Measurements from ENCODE around the gene SLC16A11. TPM values are rescaled to one million over a fixed set of nuclear protein-coding genes. Genes with fewer than 3 reads are reported as not detected.

Gene SLC16A11
- total and polyA plus RNA-seq, 2 of the 4 experiments (the other 2 are of a cell fraction) = not detected

DNA sequence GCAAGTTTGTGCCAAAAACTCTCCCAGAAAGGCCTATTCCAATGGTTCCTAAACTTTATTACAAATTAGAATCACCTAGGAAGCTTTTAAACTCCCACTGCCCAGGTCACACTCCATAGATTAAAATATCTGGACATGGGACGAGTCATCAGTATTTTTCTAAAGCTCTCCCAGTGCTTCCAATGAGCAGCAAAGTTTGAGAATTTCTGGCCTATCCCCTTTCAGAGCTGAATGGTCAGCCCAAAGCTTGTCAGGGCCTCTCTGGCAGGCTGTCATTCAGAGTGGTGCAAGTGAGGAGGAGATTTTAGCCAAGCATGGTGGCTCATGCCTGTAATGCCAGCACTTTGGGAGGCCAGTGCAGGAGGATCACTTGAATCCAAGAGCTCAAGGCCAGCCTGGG is 18.6 kb downstream of the SLC16A11 start:
- H3K9me3 ChIP-seq (ENCODE audit: control insufficient read depth, insufficient read depth, low read length) = no peaks in the 10 kb centered on the region
- WGBS, 2 experiments (ENCODE audit: extremely low coverage in 2 of 2, insufficient read length in 1 of 2) = no CpG with 5 or more reads among the region's 1 CpG
- peaks cover under 1% of the 10 kb centered on the region; the same call in 1 of the 2 replicates for H3K4me1 ChIP-seq (ENCODE audit: control insufficient read depth, insufficient read depth, low read length)
- in situ Hi-C loops (cut with MboI; ENCODE audit: low sequenced_read_pairs) = no loop called here
- ChIA-PET CTCF (no interaction called here), POLR2A (ENCODE audit: unreplicated experiment) (no interaction called here)
- TF ChIP-seq, protein P1, sequence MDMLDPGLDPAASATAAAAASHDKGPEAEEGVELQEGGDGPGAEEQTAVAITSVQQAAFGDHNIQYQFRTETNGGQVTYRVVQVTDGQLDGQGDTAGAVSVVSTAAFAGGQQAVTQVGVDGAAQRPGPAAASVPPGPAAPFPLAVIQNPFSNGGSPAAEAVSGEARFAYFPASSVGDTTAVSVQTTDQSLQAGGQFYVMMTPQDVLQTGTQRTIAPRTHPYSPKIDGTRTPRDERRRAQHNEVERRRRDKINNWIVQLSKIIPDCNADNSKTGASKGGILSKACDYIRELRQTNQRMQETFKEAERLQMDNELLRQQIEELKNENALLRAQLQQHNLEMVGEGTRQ (IDR thresholded peaks at IDR 0.05; ENCODE audit: low read depth, low read length) = no peak
- no peak for TF ChIP-seq RCOR1 (IDR thresholded peaks at IDR 0.05; ENCODE audit: insufficient replicate concordance, low read length)
- TF ChIP-seq FOS (IDR thresholded peaks at IDR 0.05; ENCODE audit: low read depth, low read length) = no peak
- TF ChIP-seq, protein P2, sequence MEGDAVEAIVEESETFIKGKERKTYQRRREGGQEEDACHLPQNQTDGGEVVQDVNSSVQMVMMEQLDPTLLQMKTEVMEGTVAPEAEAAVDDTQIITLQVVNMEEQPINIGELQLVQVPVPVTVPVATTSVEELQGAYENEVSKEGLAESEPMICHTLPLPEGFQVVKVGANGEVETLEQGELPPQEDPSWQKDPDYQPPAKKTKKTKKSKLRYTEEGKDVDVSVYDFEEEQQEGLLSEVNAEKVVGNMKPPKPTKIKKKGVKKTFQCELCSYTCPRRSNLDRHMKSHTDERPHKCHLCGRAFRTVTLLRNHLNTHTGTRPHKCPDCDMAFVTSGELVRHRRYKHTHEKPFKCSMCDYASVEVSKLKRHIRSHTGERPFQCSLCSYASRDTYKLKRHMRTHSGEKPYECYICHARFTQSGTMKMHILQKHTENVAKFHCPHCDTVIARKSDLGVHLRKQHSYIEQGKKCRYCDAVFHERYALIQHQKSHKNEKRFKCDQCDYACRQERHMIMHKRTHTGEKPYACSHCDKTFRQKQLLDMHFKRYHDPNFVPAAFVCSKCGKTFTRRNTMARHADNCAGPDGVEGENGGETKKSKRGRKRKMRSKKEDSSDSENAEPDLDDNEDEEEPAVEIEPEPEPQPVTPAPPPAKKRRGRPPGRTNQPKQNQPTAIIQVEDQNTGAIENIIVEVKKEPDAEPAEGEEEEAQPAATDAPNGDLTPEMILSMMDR (conservative IDR thresholded peaks at IDR 0.05; ENCODE audit: low read depth, low read length) = no peak
- no peak for TF ChIP-seq POLR2A (IDR thresholded peaks at IDR 0.05; ENCODE audit: low read depth, low read length)
- no peak for TF ChIP-seq MAFK (IDR thresholded peaks at IDR 0.05; ENCODE audit: low read depth, low read length)
- no peak for TF ChIP-seq RAD21 (IDR thresholded peaks at IDR 0.05; ENCODE audit: low read length)
- no peak for TF ChIP-seq RFX5 (IDR thresholded peaks at IDR 0.05; ENCODE audit: low read depth, low read length)
- TF ChIP-seq, protein P3, sequence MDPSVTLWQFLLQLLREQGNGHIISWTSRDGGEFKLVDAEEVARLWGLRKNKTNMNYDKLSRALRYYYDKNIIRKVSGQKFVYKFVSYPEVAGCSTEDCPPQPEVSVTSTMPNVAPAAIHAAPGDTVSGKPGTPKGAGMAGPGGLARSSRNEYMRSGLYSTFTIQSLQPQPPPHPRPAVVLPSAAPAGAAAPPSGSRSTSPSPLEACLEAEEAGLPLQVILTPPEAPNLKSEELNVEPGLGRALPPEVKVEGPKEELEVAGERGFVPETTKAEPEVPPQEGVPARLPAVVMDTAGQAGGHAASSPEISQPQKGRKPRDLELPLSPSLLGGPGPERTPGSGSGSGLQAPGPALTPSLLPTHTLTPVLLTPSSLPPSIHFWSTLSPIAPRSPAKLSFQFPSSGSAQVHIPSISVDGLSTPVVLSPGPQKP (IDR thresholded peaks at IDR 0.05; ENCODE audit: borderline replicate concordance, low read depth, low read length) = no peak
- no peak for TF ChIP-seq BHLHE40 (IDR thresholded peaks at IDR 0.05; ENCODE audit: low read depth, low read length)
- no peak for TF ChIP-seq CHD1 (IDR thresholded peaks at IDR 0.05; ENCODE audit: low read depth, low read length)
- no peak for TF ChIP-seq MAZ (IDR thresholded peaks at IDR 0.05; ENCODE audit: borderline replicate concordance, low read depth, low read length)
- no peak for TF ChIP-seq SMC3 (IDR thresholded peaks at IDR 0.05; ENCODE audit: low read depth, low read length)
- no peak for TF ChIP-seq MXI1 (IDR thresholded peaks at IDR 0.05; ENCODE audit: borderline replicate concordance, low read depth, low read length)
- no peak for TF ChIP-seq CEBPB (IDR thresholded peaks at IDR 0.05; ENCODE audit: low read depth, low read length)
- TF ChIP-seq NFE2L2 (IDR thresholded peaks at IDR 0.05; ENCODE audit: low read depth, low read length) = no peak
- H3K4me3 ChIP-seq (ENCODE audit: insufficient read depth, low read depth, low read length) = no peak overlapping the region
- no peaks in the 10 kb centered on the region for H3K79me1 ChIP-seq (ENCODE audit: low read depth in 1 of 2, low read length in 2 of 2)
- no peak overlapping the region for H4K5ac ChIP-seq (ENCODE audit: low read depth, low read length)
- no peaks in the 10 kb centered on the region for H3K36me3 ChIP-seq (ENCODE audit: control insufficient read depth, insufficient read depth, low read length)
- no peak overlapping the region for H2AK9ac ChIP-seq (replicated peaks; ENCODE audit: low read depth, low read length, poor library complexity)
- no peak overlapping the region for H2BK20ac ChIP-seq (ENCODE audit: low read depth, low read length)
- no peak overlapping the region for H3K4me2 ChIP-seq (ENCODE audit: low read depth, low read length)
- no peak overlapping the region for H4K91ac ChIP-seq (ENCODE audit: insufficient read depth, low read depth, low read length)
- ATAC-seq (ENCODE audit: low read depth) = no peak
- intact Hi-C loops (cut with micrococcal nuclease) = no loop called here
- no peak overlapping the region for H3K14ac ChIP-seq (replicated peaks; ENCODE audit: low read depth, low read length)
- DNase-seq = no peak
- H3K27ac ChIP-seq (ENCODE audit: insufficient read depth, low read length) = no peak overlapping the region
- no peak overlapping the region for H4K8ac ChIP-seq (ENCODE audit: low read depth in 2 of 2, low read length in 2 of 2)
- H3K27me3 ChIP-seq (ENCODE audit: control insufficient read depth, insufficient read depth, low read length) = peaks cover 17% of the 10 kb centered on the region; the same call in 1 of the 2 replicates
- BruUV-seq (replicated peaks) = no TSS peak
- H3K23ac ChIP-seq (ENCODE audit: low read depth, low read length) = no peak overlapping the region
- no peak overlapping the region for H3K56ac ChIP-seq (ENCODE audit: extremely low read depth, insufficient read depth, low read length)
- H2AFZ ChIP-seq (replicated peaks; ENCODE audit: low read length, poor library complexity) = peak overlapping the region; percentile 62
- H2AK5ac ChIP-seq (ENCODE audit: low read depth, low read length) = no peak overlapping the region
- no peak overlapping the region for H2BK5ac ChIP-seq (ENCODE audit: low read depth, low read length, poor library complexity, severe bottlenecking)
- H2BK120ac ChIP-seq (ENCODE audit: low read depth, low read length) = no peak overlapping the region
- H3K9me1 ChIP-seq (ENCODE audit: insufficient read depth, low read length) = no peaks in the 10 kb centered on the region
- H2BK15ac ChIP-seq (ENCODE audit: low read depth, low read length) = no peak overlapping the region
- H3K4ac ChIP-seq (ENCODE audit: low read depth, low read length) = no peak overlapping the region
- H3K9ac ChIP-seq (ENCODE audit: low read depth, low read length) = no peak overlapping the region
- no peaks in the 10 kb centered on the region for H4K20me1 ChIP-seq (ENCODE audit: insufficient read depth, low read length)
- no peak overlapping the region for H3K18ac ChIP-seq (ENCODE audit: low read depth, low read length)
- dilution Hi-C loops (cut with HindIII; ENCODE audit: low sequenced_read_pairs, unreplicated experiment) = no loop called here

Measured in IMR-90 (cell line).